Endothelial cell of umbilical vein (primary cell): Measurements from ENCODE around the gene TMEM266. TPM values are rescaled to one million over a fixed set of nuclear protein-coding genes. Genes with fewer than 3 reads are reported as not detected.

ENCODE experiments used
- BruUV-seq: library from RNA; stranded (reverse); fragments of 400-500 nt; replicated peaks from 2 replicates; lab custom pipeline; 2021; lab: Mats Ljungman, UMichigan
- CTCF ChIA-PET: fragments of 300-600, 350-600 bp; sonication (Branson Sonifier 250); formaldehyde crosslinking; loops from one replicate; lab custom pipeline; 2021; ENCODE audit warnings: antibody characterized with exemption, inconsistent platforms; lab: Charles Lee
- POLR2A ChIA-PET: fragments of 300-600, 350-600 bp; sonication (Branson Sonifier 250); formaldehyde crosslinking; loops from one replicate; lab custom pipeline; 2021; ENCODE audit warnings: antibody characterized with exemption, inconsistent platforms; lab: Charles Lee
- DNase-seq: peaks from one replicate; pipeline ENCODE4 v3.0.0-alpha.2; 2011; ENCODE audit warnings: low read depth, low spot score
- FAIRE-seq: peaks from 2 replicates; lab custom pipeline; 2011; peaks lifted over from hg19 to GRCh38; lab: Jason Lieb, UNC
- H2AFZ ChIP-seq: 2 replicates; pipeline ENCODE4 v1.6.0; 2012; ENCODE audit warnings: low read depth, low read length, control low read depth, inconsistent platforms
- H3K27ac ChIP-seq: 2 replicates; pipeline ENCODE4 v1.5.1; 2011; ENCODE audit warnings: low read depth, mild to moderate bottlenecking, control low read depth, low read length, moderate library complexity; ENCODE audit not compliant: insufficient read depth
- H3K27me3 ChIP-seq, 2 experiments: 2 replicates each; pipeline versions ENCODE4 v1.6.0 to v1.6.1; 2011; ENCODE audit warnings: low read length in 2 of 2, mixed read lengths in 1 of 2; ENCODE audit not compliant: control insufficient read depth in 2 of 2, insufficient read depth in 2 of 2
- H3K36me3 ChIP-seq, 2 experiments: 2 replicates in 1 of 2; 3 replicates in 1 of 2; pipeline ENCODE4 v1.5.1; 2011; ENCODE audit warnings: low read length in 2 of 2, mild to moderate bottlenecking in 1 of 2, moderate library complexity in 1 of 2; ENCODE audit not compliant: control insufficient read depth in 2 of 2, insufficient read depth in 2 of 2; ENCODE audit errors: extremely low read depth in 1 of 2
- H3K4me1 ChIP-seq: 3 replicates; pipeline ENCODE4 v1.5.1; 2011; ENCODE audit warnings: mild to moderate bottlenecking, low read length; ENCODE audit not compliant: control insufficient read depth, insufficient read depth; ENCODE audit errors: extremely low read depth
- H3K4me2 ChIP-seq: 2 replicates; pipeline ENCODE4 v1.6.1; 2011; ENCODE audit warnings: low read length, control low read depth, mixed read lengths; ENCODE audit not compliant: insufficient read depth
- H3K4me3 ChIP-seq, 3 experiments: fragments of 200-600 bp in 1 of 3; sonication (generic), shearing (Covaris generic) in 1 of 3; replicated peaks in 1 of 3; 2 replicates each; pipeline ENCODE4 v1.5.1; 2011 to 2016; ENCODE audit warnings: control low read depth in 3 of 3, low read length in 3 of 3, mild to moderate bottlenecking in 2 of 3, inconsistent platforms in 1 of 3, low read depth in 1 of 3, moderate library complexity in 1 of 3; ENCODE audit not compliant: insufficient read depth in 1 of 3
- H3K79me2 ChIP-seq: 2 replicates; pipeline ENCODE4 v1.6.0; 2012; ENCODE audit warnings: low read length, inconsistent platforms; ENCODE audit not compliant: control insufficient read depth, insufficient read depth
- H3K9ac ChIP-seq: replicated peaks from 2 replicates; pipeline ENCODE3; 2011; ENCODE audit warnings: low read length, control low read depth; ENCODE audit not compliant: insufficient read depth; ENCODE audit errors: extremely low read depth
- H3K9me1 ChIP-seq: replicated peaks from 3 replicates; pipeline ENCODE4 v1.6.0; 2011; ENCODE audit warnings: mild to moderate bottlenecking, low read length; ENCODE audit not compliant: control insufficient read depth, insufficient read depth; ENCODE audit errors: extremely low read depth
- H3K9me3 ChIP-seq: replicated peaks from 2 replicates; pipeline ENCODE4 v1.5.1; 2012; ENCODE audit warnings: low read length, inconsistent platforms; ENCODE audit not compliant: control insufficient read depth, insufficient read depth
- H4K20me1 ChIP-seq: replicated peaks from 2 replicates; pipeline ENCODE3; 2011; ENCODE audit warnings: mild to moderate bottlenecking, low read length; ENCODE audit not compliant: control insufficient read depth, insufficient read depth; ENCODE audit errors: extremely low read depth
- CTCF ChIP-seq, 2 donors: IDR thresholded peaks; 1 replicate in 1 of 2; 2 replicates in 1 of 2; pipeline ENCODE4 v1.5.1; 2011; ENCODE audit warnings: low read length in 2 of 2, mild to moderate bottlenecking in 2 of 2, moderate library complexity in 2 of 2, control low read depth in 1 of 2, inconsistent platforms in 1 of 2, low read depth in 1 of 2; ENCODE audit not compliant: insufficient read depth in 1 of 2; ENCODE audit errors: extremely low read depth in 1 of 2
- EZH2 ChIP-seq: IDR thresholded peaks from 2 replicates; pipeline ENCODE4 v1.6.1; 2012; ENCODE audit warnings: borderline replicate concordance, low read depth, mild to moderate bottlenecking, moderate library complexity, low read length, inconsistent platforms; ENCODE audit not compliant: severe bottlenecking
- FOS ChIP-seq: IDR thresholded peaks from 2 replicates; pipeline ENCODE4 v1.6.1; 2011; ENCODE audit warnings: mild to moderate bottlenecking, low read length, moderate library complexity, borderline replicate concordance; ENCODE audit not compliant: insufficient read depth
- GATA2 ChIP-seq: IDR thresholded peaks from 2 replicates; pipeline ENCODE4 v1.7.0; 2011; ENCODE audit warnings: low read depth, mild to moderate bottlenecking, moderate library complexity, mixed read lengths, low read length; ENCODE audit not compliant: insufficient read length, insufficient read depth
- JUN ChIP-seq: IDR thresholded peaks from 2 replicates; pipeline ENCODE4 v1.6.1; 2011; ENCODE audit warnings: borderline replicate concordance, low read depth; ENCODE audit not compliant: insufficient read length, insufficient read depth
- MAX ChIP-seq: IDR thresholded peaks from 2 replicates; pipeline ENCODE4 v1.6.1; 2011; ENCODE audit not compliant: insufficient read depth, insufficient read length
- MYC ChIP-seq: IDR thresholded peaks from one replicate; pipeline ENCODE4 v1.6.1; 2011; ENCODE audit warnings: mild to moderate bottlenecking, low read depth, low read length
- POLR2A ChIP-seq: IDR thresholded peaks from 2 replicates; pipeline ENCODE4 v1.6.1; 2012; ENCODE audit warnings: low read depth, mild to moderate bottlenecking, control low read depth, low read length
- POLR2AphosphoS5 ChIP-seq: IDR thresholded peaks from 2 replicates; pipeline ENCODE4 v1.6.1; 2012; ENCODE audit warnings: low read depth, mild to moderate bottlenecking, control low read depth, low read length, moderate library complexity; ENCODE audit not compliant: insufficient read depth
- dilution Hi-C: fragments of 300-500 bp; cut with MboI; formaldehyde crosslinking; loops from one replicate; pipeline ENCODE4 v1.15.0; 2019; ENCODE audit warnings: low sequenced_read_pairs; ENCODE audit not compliant: extremely low pct_ligation_motif_present
- intact Hi-C: fragments of 100-400 bp; cut with micrococcal nuclease; formaldehyde crosslinking; loops from one replicate; pipeline ENCODE4 v1.10.0; 2022
- polyA plus RNA-seq, 4 experiments: library from polyadenylated mRNA; depleted of rRNA in 3 of 4; stranded (reverse) in 3 of 4; unstranded in 1 of 4; fragments of >200 nt; gene quantifications; 2 replicates each; pipeline versions ENCODE4 v1.2.1 to v1.2.3, GENCODE V29; 2011 to 2012; ENCODE audit warnings: missing spikeins in 1 of 4
- total RNA-seq: library from RNA; stranded (reverse); gene quantifications from 2 replicates; pipeline ENCODE4 v1.2.3, GENCODE V29; 2021

The TMEM266 gene
- total and polyA plus RNA-seq, 2 donors (not counting 3 experiments of a cell fraction or from before 2014, with no cell fraction given), result not detected

GRCh38 chr15:76184650-76185035 is 124.9 kb downstream of the TMEM266 start:
- no peaks in the 10 kb centered on the region for H3K9me3 ChIP-seq
- FAIRE-seq (no peak), DNase-seq (no peak)
- no peaks in the 10 kb centered on the region for H3K79me2 ChIP-seq
- H3K9ac ChIP-seq, result no peak overlapping the region
- intact Hi-C loops, result no loop called here
- H3K27me3 ChIP-seq, result peaks cover 0 to 3% of the 10 kb centered on the region in 2 experiments
- no peak overlapping the region for H2AFZ ChIP-seq
- ChIA-PET CTCF (interaction anchor here (1.0 to 4.4 kb wide), 9 partner anchors 9 to 747 kb away, joined by 3 to 40 read pairs (median 4); partner anchors contain the start of gene RCN2), POLR2A (no interaction called here)
- BruUV-seq, result no TSS peak
- H3K4me1 ChIP-seq, result peaks cover 3% of the 10 kb centered on the region
- no peaks in the 10 kb centered on the region for H3K36me3 ChIP-seq
- H3K9me1 ChIP-seq, result no peaks in the 10 kb centered on the region
- no peak overlapping the region for H3K4me2 ChIP-seq
- no peak overlapping the region for H3K27ac ChIP-seq
- dilution Hi-C loops, result no loop called here
- no peaks in the 10 kb centered on the region for H4K20me1 ChIP-seq
- H3K4me3 ChIP-seq, result no peak overlapping the region
- no peak for TF ChIP-seq JUN
- no peak for TF ChIP-seq CTCF (IDR thresholded peaks at IDR 0.05; ENCODE audit: extremely low read depth in 1 of 2, insufficient read depth in 1 of 2, low read depth in 1 of 2, low read length in 2 of 2)
- no peak for TF ChIP-seq POLR2AphosphoS5
- TF ChIP-seq GATA2, result no peak
- TF ChIP-seq POLR2A, result no peak
- TF ChIP-seq MAX, result no peak
- TF ChIP-seq FOS, result no peak
- no peak for TF ChIP-seq EZH2
- no peak for TF ChIP-seq MYC
